GM12878 (cell line): Measurements from ENCODE around the gene MRPS23. TPM values are rescaled to one million over a fixed set of nuclear protein-coding genes. Genes with fewer than 3 reads are reported as not detected.

ENCODE experiments used
- ATAC-seq: fragments of 200-7000 bp; cut with Tn5 transposase; 3 replicates; pipeline ENCODE4 v1.9.1; 2020; ENCODE audit warnings: mild to moderate bottlenecking, moderate library complexity
- BruUV-seq: library from RNA; stranded (reverse); fragments of 400-500 nt; replicated peaks from 2 replicates; lab custom pipeline; 2021; lab: Mats Ljungman, UMichigan
- CTCF ChIA-PET: fragments of 300-600 bp; sonication (Branson Sonifier 250); formaldehyde crosslinking; extraction: SDS; loops from one replicate; lab custom pipeline; 2021; ENCODE audit warnings: inconsistent platforms; lab: Yijun Ruan, JAX
- POLR2A ChIA-PET: fragments of 350-600 bp; formaldehyde crosslinking; extraction: SDS; loops from one replicate; lab custom pipeline; 2021; ENCODE audit warnings: inconsistent platforms; lab: Charles Lee
- RAD21 ChIA-PET: fragments of 300-600 bp; sonication (Branson Sonifier 250); formaldehyde crosslinking; loops from one replicate; lab custom pipeline; 2023; ENCODE audit warnings: antibody characterized with exemption; ENCODE audit not compliant: unreplicated experiment; lab: Charles Lee
- SMC1A ChIA-PET: fragments of 300-600 bp; sonication (Branson Sonifier 250); formaldehyde crosslinking; loops from one replicate; lab custom pipeline; 2023; ENCODE audit not compliant: unreplicated experiment, uncharacterized antibody; lab: Charles Lee
- DNase-seq: peaks from one replicate; pipeline ENCODE4 v3.0.0-alpha.2; 2011; ENCODE audit warnings: low read depth, low spot score
- FAIRE-seq: peaks from 3 replicates; lab custom pipeline; 2011; peaks lifted over from hg19 to GRCh38; lab: Jason Lieb, UNC
- H2AFZ ChIP-seq: 2 replicates; pipeline ENCODE4 v1.6.0; 2011; ENCODE audit warnings: low read depth, low read length, control low read depth; ENCODE audit not compliant: control insufficient read depth
- H3K27ac ChIP-seq: 2 replicates; pipeline ENCODE4 v1.5.1; 2011; ENCODE audit warnings: control low read depth; ENCODE audit not compliant: control insufficient read depth, insufficient read depth
- H3K27me3 ChIP-seq, 2 experiments: replicated peaks in 1 of 2; 2 replicates each; pipeline versions ENCODE4 v1.6.0 to v1.6.1; 2011; ENCODE audit warnings: low read length in 1 of 2; ENCODE audit not compliant: control insufficient read depth in 2 of 2, insufficient read depth in 2 of 2
- H3K36me3 ChIP-seq, 2 experiments: 2 replicates each; pipeline ENCODE4 v1.5.1; 2011; ENCODE audit warnings: low read length in 1 of 2; ENCODE audit not compliant: control insufficient read depth in 2 of 2, insufficient read depth in 2 of 2
- H3K4me1 ChIP-seq: 2 replicates; pipeline ENCODE4 v1.6.1; 2011; ENCODE audit warnings: mild to moderate bottlenecking, low read length, moderate library complexity, mixed read lengths; ENCODE audit not compliant: control insufficient read depth, insufficient read depth
- H3K4me2 ChIP-seq: 2 replicates; pipeline ENCODE4 v1.6.0; 2011; ENCODE audit warnings: control low read depth; ENCODE audit not compliant: control insufficient read depth, insufficient read depth
- H3K4me3 ChIP-seq: fragments of 200-600 bp; sonication (generic); 2 replicates; pipeline ENCODE4 v1.5.1; 2016
- H3K79me2 ChIP-seq: 2 replicates; pipeline ENCODE4 v1.6.0; 2011; ENCODE audit warnings: low read length; ENCODE audit not compliant: control insufficient read depth, insufficient read depth
- H3K9ac ChIP-seq: 2 replicates; pipeline ENCODE4 v1.8.0; 2011; ENCODE audit warnings: low read length, control low read depth, mixed read lengths; ENCODE audit not compliant: control insufficient read depth, insufficient read depth
- H3K9me3 ChIP-seq: replicated peaks from 3 replicates; pipeline ENCODE4 v1.5.1; 2011; ENCODE audit warnings: mild to moderate bottlenecking, low read length; ENCODE audit not compliant: control insufficient read depth, insufficient read depth
- H4K20me1 ChIP-seq: 2 replicates; pipeline ENCODE4 v1.6.0; 2011; ENCODE audit not compliant: control insufficient read depth, insufficient read depth
- ATF7 ChIP-seq: fragments of 450-650 bp; IDR thresholded peaks from 2 replicates; pipeline ENCODE4 v1.6.1; 2016; ENCODE audit warnings: low read depth, mild to moderate bottlenecking
- BCLAF1 ChIP-seq: fragments of 450-650 bp; IDR thresholded peaks from 2 replicates; pipeline ENCODE4 v1.6.1; 2017; ENCODE audit warnings: antibody characterized with exemption, mild to moderate bottlenecking, moderate library complexity
- EZH2 ChIP-seq: IDR thresholded peaks from 2 replicates; pipeline ENCODE4 v1.6.1; 2012; ENCODE audit warnings: low read depth, mild to moderate bottlenecking, control low read depth, inconsistent platforms, low read length, borderline replicate concordance; ENCODE audit not compliant: control insufficient read depth
- HDAC2 ChIP-seq: fragments of 200-600 bp; sonication (generic); IDR thresholded peaks from 2 replicates; pipeline ENCODE4 v1.6.1; 2017
- IKZF2 ChIP-seq, 2 experiments: fragments of 450-650 bp; IDR thresholded peaks; 2 replicates each; pipeline ENCODE4 v1.6.1; 2017; ENCODE audit warnings: mild to moderate bottlenecking in 2 of 2, moderate library complexity in 2 of 2
- MEF2A ChIP-seq: IDR thresholded peaks from 2 replicates; pipeline ENCODE4 v1.6.1; 2011; ENCODE audit warnings: low read depth, mild to moderate bottlenecking, low read length, moderate library complexity; ENCODE audit not compliant: insufficient read depth
- NRF1 ChIP-seq: conservative IDR thresholded peaks from 2 replicates; pipeline ENCODE4 v1.6.1; 2011; ENCODE audit warnings: mild to moderate bottlenecking, low read depth, low read length, improper control_type of control experiment
- POU2F2 ChIP-seq: IDR thresholded peaks from 3 replicates; pipeline ENCODE4 v1.6.1; 2011; ENCODE audit warnings: low read depth, mild to moderate bottlenecking, low read length, borderline replicate concordance
- RELA ChIP-seq: fragments of 450-650 bp; IDR thresholded peaks from 2 replicates; pipeline ENCODE4 v1.8.0; 2014; ENCODE audit warnings: borderline replicate concordance; ENCODE audit not compliant: partially characterized antibody
- SIN3A ChIP-seq: IDR thresholded peaks from 2 replicates; pipeline ENCODE4 v1.6.1; 2012; ENCODE audit warnings: low read depth, low read length, improper control_type of control experiment
- SREBF2 ChIP-seq: IDR thresholded peaks from 2 replicates; pipeline ENCODE4 v1.6.1; 2012; ENCODE audit warnings: mild to moderate bottlenecking, low read length
- ZBTB40 ChIP-seq: fragments of 450-650 bp; IDR thresholded peaks from 2 replicates; pipeline ENCODE4 v1.6.1; 2016; ENCODE audit warnings: mild to moderate bottlenecking, moderate library complexity, borderline replicate concordance
- ZNF207 ChIP-seq: fragments of 450-650 bp; IDR thresholded peaks from 2 replicates; pipeline ENCODE4 v1.6.1; 2014; ENCODE audit warnings: antibody characterized with exemption, mild to moderate bottlenecking, borderline replicate concordance
- WGBS: methylation state at CpG from one replicate; pipeline ENCODE4 v1.1.6; 2016; ENCODE audit warnings: low lambda C conversion rate; ENCODE audit not compliant: insufficient replicate concordance, insufficient coverage; ENCODE audit errors: missing lambda C conversion rate; 5-methylcytosine and 5-hydroxymethylcytosine counted together
- in situ Hi-C: fragments of 300-500 bp; cut with MboI; formaldehyde crosslinking; loops from 9 replicates; pipeline ENCODE4 v1.14.3; 2018; ENCODE audit warnings: mixed read lengths
- intact Hi-C: fragments of 100-400 bp; cut with micrococcal nuclease; formaldehyde crosslinking; loops from one replicate; pipeline ENCODE4 v1.14.2; 2022; ENCODE audit not compliant: unreplicated experiment
- polyA plus RNA-seq, 11 experiments: library from polyadenylated mRNA; depleted of rRNA in 4 of 11; unstranded in 6 of 11; stranded (reverse) in 5 of 11; fragments of >200 nt; fragmentation: Nextera tagmentation in 4 of 11; fragmentation: Illumina TruSeq in 1 of 11; extraction: Ambion mirVana in 4 of 11; extraction: Trizol in 1 of 11; gene quantifications; 1 replicate in 1 of 11; 2 replicates in 10 of 11; pipeline versions ENCODE4 v1.2.1 to v1.2.3, GENCODE V29; 2011 to 2016; ENCODE audit warnings: inconsistent platforms in 2 of 11, missing spikeins in 2 of 11, low read depth in 1 of 11
- total RNA-seq, 4 experiments: library from RNA; depleted of rRNA in 3 of 4; stranded (reverse); fragments of >200 nt in 3 of 4; fragmentation: Illumina TruSeq in 1 of 4; extraction: Trizol in 1 of 4; gene quantifications; 2 replicates each; pipeline versions ENCODE4 v1.2.1 to v1.2.3, GENCODE V29; 2013 to 2021

MRPS23 gene
- total and polyA plus RNA-seq, 10 of the 15 experiments (the other 5 are each of a cell fraction or from before 2014, with no cell fraction given), result 65.3 to 237 (median 87.9) TPM

- no peak for TF ChIP-seq POU2F2
Measured at GRCh38 chr17:57817299-57817698, 32.5 kb downstream of the MRPS23 start (continued).

- no peaks in the 10 kb centered on the region for H3K9me3 ChIP-seq
- BruUV-seq, result no TSS peak
- H3K27me3 ChIP-seq, result peaks cover 2 to 12% of the 10 kb centered on the region in 2 experiments
- intact Hi-C loops, result no loop called here
- WGBS, result 18% methylated on average over 1 of the region's 1 CpG
- no peak for DNase-seq
- no peak overlapping the region for H2AFZ ChIP-seq
- H3K4me2 ChIP-seq, result no peak overlapping the region
- CTCF ChIA-PET, result interaction anchor here (0.6 to 7.2 kb wide), 3 partner anchors 13 to 275 kb away, joined by 4 to 55 read pairs (median 4); no protein-coding TSS in a partner anchor
- H3K36me3 ChIP-seq, result no peaks in the 10 kb centered on the region
- no peaks in the 10 kb centered on the region for H3K4me1 ChIP-seq
- RAD21 ChIA-PET, result no interaction called here
- SMC1A ChIA-PET, result interaction anchor here (1.0 to 1.2 kb wide), 2 partner anchors 12 to 31 kb away, joined by 3 read pairs; no protein-coding TSS in a partner anchor
- H3K9ac ChIP-seq, result no peak overlapping the region
- in situ Hi-C loops, result no loop called here
- FAIRE-seq, result no peak
- H3K27ac ChIP-seq, result no peak overlapping the region
- POLR2A ChIA-PET, result interaction anchor here (0.6 kb wide), 1 partner anchor 25 kb away, joined by 4 read pairs; no protein-coding TSS in a partner anchor
- no peaks in the 10 kb centered on the region for H4K20me1 ChIP-seq
- no peaks in the 10 kb centered on the region for H3K79me2 ChIP-seq
- no peak for TF ChIP-seq IKZF2 (IDR thresholded peaks at IDR 0.05)
- TF ChIP-seq BCLAF1, result no peak
- no peak for TF ChIP-seq NRF1
- no peak for TF ChIP-seq SIN3A
- TF ChIP-seq RELA, result no peak
- TF ChIP-seq ATF7, result no peak
- no peak for TF ChIP-seq HDAC2
- no peak for TF ChIP-seq MEF2A
- no peak for TF ChIP-seq SREBF2
- no peak for TF ChIP-seq EZH2
- TF ChIP-seq ZBTB40, result no peak
- no peak for TF ChIP-seq ZNF207
- H3K4me3 ChIP-seq, result no peak overlapping the region
- ATAC-seq, result no peak
Measured at GRCh38 chr17:57814421-57814820, 35.4 kb downstream of the MRPS23 start.
